ENCODE data around the gene RAET1L. TPM values are rescaled to one million over a fixed set of nuclear protein-coding genes. Genes with fewer than 3 reads are reported as not detected.

Gene RAET1L
- total and polyA plus RNA-seq, 2 donors (not counting 3 experiments of a cell fraction or from before 2014, with no cell fraction given): not detected

DNA sequence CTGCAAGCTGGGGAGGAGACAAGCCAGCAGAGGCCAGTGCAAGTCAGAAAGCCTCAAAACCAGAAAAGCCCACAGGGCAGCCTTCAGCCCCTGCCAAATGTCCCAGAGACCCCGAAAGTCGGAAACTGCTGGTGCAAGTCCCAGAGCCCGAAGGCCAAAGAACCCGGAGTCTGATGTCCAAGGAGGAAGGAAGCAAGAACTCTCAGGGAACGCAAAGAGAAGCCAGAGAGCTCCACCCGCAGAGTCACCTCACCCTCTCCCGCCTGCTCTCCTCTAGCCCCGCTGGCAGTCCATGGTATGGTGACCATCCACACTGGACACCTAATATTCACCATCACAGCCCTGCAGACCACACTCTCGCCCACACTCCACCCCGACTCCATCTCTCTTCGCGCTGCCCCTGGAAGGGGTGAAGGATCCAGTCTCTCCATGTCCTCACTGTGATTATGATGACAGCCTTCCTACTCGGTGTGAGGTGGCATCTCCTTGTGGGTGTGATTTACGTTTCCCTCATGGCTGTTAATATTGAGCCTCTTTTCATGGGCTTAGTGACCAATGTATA lies 33.0 kb upstream of the RAET1L start:
- ChIA-PET POLR2A (no interaction called here), CTCF (no interaction called here)
- H3K27me3 ChIP-seq (ENCODE audit: control insufficient read depth in 2 of 2, insufficient read depth in 2 of 2, low read length in 2 of 2): peaks cover 2 to 10% of the 10 kb centered on the region in 2 experiments
- intact Hi-C loops (cut with micrococcal nuclease) (no loop called here), dilution Hi-C loops (cut with MboI; ENCODE audit: extremely low pct_ligation_motif_present, low sequenced_read_pairs) (no loop called here)
- no peaks in the 10 kb centered on the region for H3K9me1 ChIP-seq (replicated peaks; ENCODE audit: control insufficient read depth, extremely low read depth, insufficient read depth, low read length)
- H3K27ac ChIP-seq (ENCODE audit: insufficient read depth, low read depth, low read length): no peak overlapping the region
- no peaks in the 10 kb centered on the region for H4K20me1 ChIP-seq (replicated peaks; ENCODE audit: control insufficient read depth, extremely low read depth, insufficient read depth, low read length)
- H3K36me3 ChIP-seq (ENCODE audit: control insufficient read depth in 2 of 2, extremely low read depth in 1 of 2, insufficient read depth in 2 of 2, low read length in 2 of 2): no peaks in the 10 kb centered on the region
- no peak overlapping the region for H3K4me2 ChIP-seq (ENCODE audit: insufficient read depth, low read length)
- no TSS peak for BruUV-seq (replicated peaks)
- H3K4me1 ChIP-seq (ENCODE audit: control insufficient read depth, extremely low read depth, insufficient read depth, low read length): no peaks in the 10 kb centered on the region
- H3K4me3 ChIP-seq (replicated peaks in 1 of 3; ENCODE audit: insufficient read depth in 1 of 3, low read depth in 1 of 3, low read length in 3 of 3): no peak overlapping the region
- no peaks in the 10 kb centered on the region for H3K79me2 ChIP-seq (ENCODE audit: control insufficient read depth, insufficient read depth, low read length)
- TF ChIP-seq MYC (IDR thresholded peaks at IDR 0.05; ENCODE audit: low read depth, low read length) (no peak), POLR2AphosphoS5 (IDR thresholded peaks at IDR 0.05; ENCODE audit: insufficient read depth, low read depth, low read length) (no peak), JUN (IDR thresholded peaks at IDR 0.05; ENCODE audit: borderline replicate concordance, insufficient read depth, insufficient read length, low read depth) (no peak), POLR2A (IDR thresholded peaks at IDR 0.05; ENCODE audit: low read depth, low read length) (no peak), EZH2 (IDR thresholded peaks at IDR 0.05; ENCODE audit: borderline replicate concordance, low read depth, low read length, severe bottlenecking) (no peak), FOS (IDR thresholded peaks at IDR 0.05; ENCODE audit: borderline replicate concordance, insufficient read depth, low read length) (no peak), GATA2 (IDR thresholded peaks at IDR 0.05; ENCODE audit: insufficient read depth, insufficient read length, low read depth, low read length) (no peak)
- TF ChIP-seq, protein P1, sequence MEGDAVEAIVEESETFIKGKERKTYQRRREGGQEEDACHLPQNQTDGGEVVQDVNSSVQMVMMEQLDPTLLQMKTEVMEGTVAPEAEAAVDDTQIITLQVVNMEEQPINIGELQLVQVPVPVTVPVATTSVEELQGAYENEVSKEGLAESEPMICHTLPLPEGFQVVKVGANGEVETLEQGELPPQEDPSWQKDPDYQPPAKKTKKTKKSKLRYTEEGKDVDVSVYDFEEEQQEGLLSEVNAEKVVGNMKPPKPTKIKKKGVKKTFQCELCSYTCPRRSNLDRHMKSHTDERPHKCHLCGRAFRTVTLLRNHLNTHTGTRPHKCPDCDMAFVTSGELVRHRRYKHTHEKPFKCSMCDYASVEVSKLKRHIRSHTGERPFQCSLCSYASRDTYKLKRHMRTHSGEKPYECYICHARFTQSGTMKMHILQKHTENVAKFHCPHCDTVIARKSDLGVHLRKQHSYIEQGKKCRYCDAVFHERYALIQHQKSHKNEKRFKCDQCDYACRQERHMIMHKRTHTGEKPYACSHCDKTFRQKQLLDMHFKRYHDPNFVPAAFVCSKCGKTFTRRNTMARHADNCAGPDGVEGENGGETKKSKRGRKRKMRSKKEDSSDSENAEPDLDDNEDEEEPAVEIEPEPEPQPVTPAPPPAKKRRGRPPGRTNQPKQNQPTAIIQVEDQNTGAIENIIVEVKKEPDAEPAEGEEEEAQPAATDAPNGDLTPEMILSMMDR (IDR thresholded peaks at IDR 0.05; ENCODE audit: extremely low read depth in 1 of 2, insufficient read depth in 1 of 2, low read depth in 1 of 2, low read length in 2 of 2): no peak
- TF ChIP-seq, protein P2, sequence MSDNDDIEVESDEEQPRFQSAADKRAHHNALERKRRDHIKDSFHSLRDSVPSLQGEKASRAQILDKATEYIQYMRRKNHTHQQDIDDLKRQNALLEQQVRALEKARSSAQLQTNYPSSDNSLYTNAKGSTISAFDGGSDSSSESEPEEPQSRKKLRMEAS (IDR thresholded peaks at IDR 0.05; ENCODE audit: insufficient read depth, insufficient read length): no peak
- DNase-seq (ENCODE audit: low read depth, low spot score): no peak
- H2AFZ ChIP-seq (ENCODE audit: low read depth, low read length): no peak overlapping the region
- H3K9ac ChIP-seq (replicated peaks; ENCODE audit: extremely low read depth, insufficient read depth, low read length): no peak overlapping the region
- no peak for FAIRE-seq
- H3K9me3 ChIP-seq (replicated peaks; ENCODE audit: control insufficient read depth, insufficient read depth, low read length): no peaks in the 10 kb centered on the region
